Epithelial cell of esophagus (primary cell): ENCODE data around the gene GABRB1.

Source experiments
- DNase-seq: peaks from one replicate; pipeline ENCODE4 v3.0.0; 2010; ENCODE audit warnings: low read depth
- H3K4me3 ChIP-seq: 2 replicates; pipeline ENCODE4 v1.5.1; 2011; ENCODE audit warnings: mild to moderate bottlenecking, low read length, control low read depth
- TF ChIP-seq, protein P1 (sequence below): IDR thresholded peaks from 2 replicates; pipeline ENCODE4 v1.5.1; 2011; ENCODE audit warnings: low read depth, mild to moderate bottlenecking, low read length, control low read depth, inconsistent platforms; ENCODE audit not compliant: insufficient read depth; ENCODE audit errors: missing control alignments

GABRB1 gene

DNA sequence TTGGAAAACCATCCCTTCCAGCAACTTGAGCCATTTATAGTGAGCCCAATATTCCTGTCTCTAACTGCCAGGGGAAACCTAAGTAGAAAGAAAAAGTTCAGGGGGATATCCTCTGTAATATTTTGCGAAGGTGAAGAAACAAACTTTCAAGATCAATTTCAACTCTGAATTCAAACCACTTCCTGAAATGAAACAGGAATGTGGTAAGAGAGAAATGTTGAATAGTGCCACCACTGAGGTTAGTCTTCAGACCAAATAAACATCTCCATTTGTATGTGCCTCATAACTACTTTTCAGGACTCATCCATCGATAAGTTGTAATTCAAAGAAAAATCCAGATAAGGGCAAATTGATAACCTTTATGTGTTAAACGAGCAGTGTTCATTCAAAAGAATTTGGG, 128.7 kb downstream of the GABRB1 start:
- no peak overlapping the region for H3K4me3 ChIP-seq
- TF ChIP-seq, protein P1, sequence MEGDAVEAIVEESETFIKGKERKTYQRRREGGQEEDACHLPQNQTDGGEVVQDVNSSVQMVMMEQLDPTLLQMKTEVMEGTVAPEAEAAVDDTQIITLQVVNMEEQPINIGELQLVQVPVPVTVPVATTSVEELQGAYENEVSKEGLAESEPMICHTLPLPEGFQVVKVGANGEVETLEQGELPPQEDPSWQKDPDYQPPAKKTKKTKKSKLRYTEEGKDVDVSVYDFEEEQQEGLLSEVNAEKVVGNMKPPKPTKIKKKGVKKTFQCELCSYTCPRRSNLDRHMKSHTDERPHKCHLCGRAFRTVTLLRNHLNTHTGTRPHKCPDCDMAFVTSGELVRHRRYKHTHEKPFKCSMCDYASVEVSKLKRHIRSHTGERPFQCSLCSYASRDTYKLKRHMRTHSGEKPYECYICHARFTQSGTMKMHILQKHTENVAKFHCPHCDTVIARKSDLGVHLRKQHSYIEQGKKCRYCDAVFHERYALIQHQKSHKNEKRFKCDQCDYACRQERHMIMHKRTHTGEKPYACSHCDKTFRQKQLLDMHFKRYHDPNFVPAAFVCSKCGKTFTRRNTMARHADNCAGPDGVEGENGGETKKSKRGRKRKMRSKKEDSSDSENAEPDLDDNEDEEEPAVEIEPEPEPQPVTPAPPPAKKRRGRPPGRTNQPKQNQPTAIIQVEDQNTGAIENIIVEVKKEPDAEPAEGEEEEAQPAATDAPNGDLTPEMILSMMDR: no peak
- DNase-seq: no peak

DNA sequence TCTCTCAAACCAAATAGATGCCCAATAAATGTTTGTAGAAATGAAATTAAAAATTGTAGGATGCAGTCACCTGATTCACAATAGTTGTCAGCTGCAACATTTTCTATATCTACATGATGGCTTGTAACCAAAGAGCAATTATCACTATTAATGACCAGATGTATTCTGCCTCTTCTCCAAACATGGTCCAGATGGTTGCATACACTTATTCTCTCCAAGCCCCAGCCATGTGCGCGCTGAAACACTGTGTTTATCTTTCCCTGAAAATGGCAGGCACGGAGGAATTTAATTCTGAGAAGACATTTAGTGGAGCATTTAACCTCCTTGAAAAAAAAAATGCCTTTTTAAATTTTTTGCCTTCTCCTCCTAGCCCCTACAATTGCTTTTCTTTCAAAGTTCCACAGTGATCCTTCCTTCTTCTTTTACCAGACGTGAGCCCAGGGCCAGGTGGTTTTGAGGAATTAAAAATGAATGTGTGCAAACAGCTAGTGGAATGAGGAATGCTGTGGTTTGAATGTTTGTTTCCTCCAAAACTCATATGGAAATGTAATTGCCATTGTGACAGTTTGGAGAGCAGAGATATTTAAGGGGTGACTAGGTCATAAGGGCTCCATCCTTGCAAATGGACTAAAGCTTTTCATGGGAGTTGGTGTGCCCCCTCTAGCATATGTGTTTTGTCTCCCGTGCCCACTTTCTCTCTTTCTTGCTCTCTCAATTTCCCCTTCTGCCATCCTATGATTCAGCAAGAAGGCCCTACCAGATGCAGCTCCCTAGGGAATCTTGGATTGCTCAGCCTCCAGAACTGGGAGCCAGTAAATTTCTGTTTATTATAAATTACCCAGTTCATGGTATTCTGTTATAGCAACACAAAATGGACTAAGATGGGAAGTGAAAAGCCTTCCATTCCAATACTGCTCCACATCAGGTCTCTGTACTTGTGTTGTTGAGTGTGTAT, 136.0 kb downstream of the GABRB1 start:
- DNase-seq: no peak
- H3K4me3 ChIP-seq: no peak overlapping the region
- TF ChIP-seq, protein P1: no peak

DNA sequence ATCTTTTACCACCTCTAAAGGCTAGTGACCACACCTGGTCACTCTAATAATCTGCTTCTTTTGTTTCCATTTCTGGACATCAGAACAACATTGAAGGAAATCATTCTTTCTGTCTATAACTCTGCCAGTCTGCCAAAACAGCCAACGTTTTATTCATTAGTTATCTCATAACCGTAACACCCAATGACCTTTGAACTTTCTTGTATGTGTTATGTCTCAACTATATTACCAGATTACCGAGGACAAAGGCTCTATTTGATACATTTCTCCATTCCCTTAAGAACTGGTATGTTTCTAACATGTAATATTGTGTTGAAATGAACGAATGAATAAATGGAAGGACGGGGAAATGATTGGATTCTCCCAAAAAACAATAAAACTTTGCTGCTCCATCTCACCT, 152.7 kb downstream of the GABRB1 start:
- TF ChIP-seq, protein P1: no peak
- no peak overlapping the region for H3K4me3 ChIP-seq
- DNase-seq: no peak

DNA sequence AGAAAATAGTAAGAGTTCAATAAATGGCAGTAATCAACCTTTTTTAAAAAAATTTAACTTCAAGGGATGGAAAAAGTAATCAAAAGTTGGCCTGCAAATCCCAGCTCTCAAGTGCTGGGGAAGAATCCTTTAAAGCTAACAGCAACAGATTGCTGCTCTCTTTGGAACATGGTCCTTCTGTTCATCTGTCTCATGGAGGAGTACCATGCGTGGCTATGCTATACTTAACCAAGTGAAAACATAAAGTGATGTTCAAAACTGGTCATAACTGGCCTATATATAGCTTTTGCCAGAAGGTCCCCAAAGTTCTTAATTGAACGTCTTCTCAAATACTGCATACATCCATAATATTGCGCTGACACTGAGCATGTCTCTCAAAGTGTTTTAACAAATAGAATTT, 154.4 kb downstream of the GABRB1 start:
- no peak for DNase-seq
- TF ChIP-seq, protein P1: no peak
- H3K4me3 ChIP-seq: no peak overlapping the region

DNA sequence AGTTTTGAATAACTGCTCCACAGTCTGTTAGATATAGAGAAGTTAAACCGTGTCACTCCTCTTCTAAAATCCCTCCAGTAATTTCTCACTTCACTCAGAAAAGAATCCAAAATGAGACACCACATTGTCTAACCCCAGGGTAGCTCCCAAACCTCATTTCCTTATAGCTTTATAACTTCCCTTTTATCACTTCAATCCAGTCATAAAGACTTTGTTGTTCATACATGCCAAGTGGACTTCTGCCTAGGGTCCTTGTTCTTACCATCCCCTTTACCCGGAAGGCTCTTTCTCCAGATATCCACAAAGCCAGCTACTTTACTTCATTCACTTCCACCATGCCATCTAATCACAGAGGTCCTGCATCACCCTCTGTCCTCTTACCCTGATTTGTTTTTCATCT, 156.2 kb downstream of the GABRB1 start:
- no peak for DNase-seq
- H3K4me3 ChIP-seq: no peak overlapping the region
- TF ChIP-seq, protein P1: no peak

DNA sequence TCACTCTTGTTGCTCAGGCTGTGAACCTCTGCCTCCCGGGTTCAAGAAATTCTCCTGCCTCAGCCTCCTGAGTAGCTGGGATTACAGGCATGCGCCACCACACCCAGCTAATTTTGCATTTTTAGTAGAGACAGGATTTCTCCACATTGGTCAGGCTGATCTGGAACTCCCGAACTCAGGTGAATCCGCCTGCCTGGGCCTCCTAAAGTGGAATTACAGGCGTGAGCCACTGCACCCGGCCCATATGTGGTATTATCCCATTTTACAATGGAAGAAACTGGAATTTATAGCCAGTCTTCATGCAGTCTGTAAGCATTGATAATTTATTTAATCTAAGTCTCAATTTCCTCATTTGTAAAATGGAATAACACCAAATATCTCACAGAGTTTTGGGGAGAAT, 161.8 kb downstream of the GABRB1 start:
- H3K4me3 ChIP-seq: no peak overlapping the region
- no peak for DNase-seq
- TF ChIP-seq, protein P1: no peak

DNA sequence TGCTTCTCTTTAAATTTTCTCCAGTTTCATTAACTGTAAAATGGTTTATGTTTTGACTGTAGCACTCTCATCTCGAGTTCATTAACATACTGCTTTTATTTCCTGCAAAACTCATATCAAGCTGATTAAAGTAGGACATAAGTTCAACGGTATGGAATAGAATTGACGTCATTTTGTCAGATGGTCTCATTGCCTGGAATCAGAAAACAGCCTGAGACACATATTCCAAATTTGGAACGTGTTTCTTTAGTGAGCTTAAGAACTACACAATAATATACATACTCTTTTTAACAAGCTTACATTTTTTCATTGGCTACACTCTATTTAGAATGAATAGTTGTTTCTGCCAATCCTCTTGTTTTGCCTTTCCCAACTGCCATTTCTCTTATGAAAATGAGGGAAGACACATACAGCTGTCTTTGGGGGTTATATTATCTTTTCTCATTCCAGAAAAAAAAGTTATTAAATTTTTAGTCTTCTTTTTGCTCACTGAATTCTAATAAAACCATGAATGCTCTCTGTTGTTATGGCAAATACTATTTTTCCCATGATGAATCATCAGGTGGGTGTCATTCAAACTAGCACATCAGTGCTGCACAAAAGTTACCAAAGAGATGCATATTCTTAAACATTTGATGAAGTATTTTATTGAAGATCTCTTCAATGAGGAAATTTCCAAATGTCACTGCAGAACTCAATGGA, 162.8 kb downstream of the GABRB1 start:
- no peak overlapping the region for H3K4me3 ChIP-seq
- TF ChIP-seq, protein P1: no peak
- no peak for DNase-seq
